COR-L47 (cell line): Measurements from ENCODE around the gene HOXA6.

Experiments used
- DNase-seq: peaks from one replicate; lab custom pipeline; 2025; lab: John Stamatoyannopoulos, UW

HOXA6 gene

GRCh38 chr7:27161214-27161720 is 13.7 kb upstream of the HOXA6 start:
- no peak for DNase-seq

GRCh38 chr7:27160546-27161213 is 13.1 kb upstream of the HOXA6 start:
- peak; percentile 88 for DNase-seq

- no peak for DNase-seq
Observed at GRCh38 chr7:27160145-27160545, 12.6 kb upstream of the HOXA6 start.

GRCh38 chr7:27159266-27160144 is 11.9 kb upstream of the HOXA6 start:
- DNase-seq: no peak

GRCh38 chr7:27158436-27159265 is 11.1 kb upstream of the HOXA6 start:
- no peak for DNase-seq

GRCh38 chr7:27157702-27158431 is 10.3 kb upstream of the HOXA6 start:
- no peak for DNase-seq

GRCh38 chr7:27156916-27157701 is 9.5 kb upstream of the HOXA6 start:
- DNase-seq: no peak

GRCh38 chr7:27156508-27156898 is 8.9 kb upstream of the HOXA6 start, which contains the start of gene HOXA7:
Gene HOXA7 (minus strand): TSS chr7:27156675. CDS start chr7:27156545, 130 bp downstream.
- DNase-seq: no peak

GRCh38 chr7:27155816-27156507 is 8.4 kb upstream of the HOXA6 start:
- DNase-seq: no peak

GRCh38 chr7:27154901-27155815 is 7.6 kb upstream of the HOXA6 start:
- no peak for DNase-seq

GRCh38 chr7:27154369-27154768 is 6.8 kb upstream of the HOXA6 start:
- no peak for DNase-seq

GRCh38 chr7:27153526-27153925 is 6.0 kb upstream of the HOXA6 start:
- DNase-seq: no peak

GRCh38 chr7:27152816-27153442 is 5.4 kb upstream of the HOXA6 start:
- DNase-seq: no peak

- no peak for DNase-seq
Observed at GRCh38 chr7:27151931-27152815, 4.6 kb upstream of the HOXA6 start, which contains the start of gene HOXA3. Gene HOXA3 (minus strand): TSS chr7:27152583. CDS start chr7:27110640, 41,943 bp downstream.

- DNase-seq: no peak
Observed at GRCh38 chr7:27151341-27151930, 3.9 kb upstream of the HOXA6 start.

- DNase-seq: no peak
Observed at GRCh38 chr7:27150568-27151340, 3.2 kb upstream of the HOXA6 start.
